Fibroblast of peridontal ligament (primary cell): Measurements from ENCODE around the gene KCNQ1.

Experiments
- DNase-seq: peaks from one replicate; pipeline ENCODE4 v3.0.0-alpha.2; 2010; ENCODE audit errors: extremely low read depth

KCNQ1 gene

DNA sequence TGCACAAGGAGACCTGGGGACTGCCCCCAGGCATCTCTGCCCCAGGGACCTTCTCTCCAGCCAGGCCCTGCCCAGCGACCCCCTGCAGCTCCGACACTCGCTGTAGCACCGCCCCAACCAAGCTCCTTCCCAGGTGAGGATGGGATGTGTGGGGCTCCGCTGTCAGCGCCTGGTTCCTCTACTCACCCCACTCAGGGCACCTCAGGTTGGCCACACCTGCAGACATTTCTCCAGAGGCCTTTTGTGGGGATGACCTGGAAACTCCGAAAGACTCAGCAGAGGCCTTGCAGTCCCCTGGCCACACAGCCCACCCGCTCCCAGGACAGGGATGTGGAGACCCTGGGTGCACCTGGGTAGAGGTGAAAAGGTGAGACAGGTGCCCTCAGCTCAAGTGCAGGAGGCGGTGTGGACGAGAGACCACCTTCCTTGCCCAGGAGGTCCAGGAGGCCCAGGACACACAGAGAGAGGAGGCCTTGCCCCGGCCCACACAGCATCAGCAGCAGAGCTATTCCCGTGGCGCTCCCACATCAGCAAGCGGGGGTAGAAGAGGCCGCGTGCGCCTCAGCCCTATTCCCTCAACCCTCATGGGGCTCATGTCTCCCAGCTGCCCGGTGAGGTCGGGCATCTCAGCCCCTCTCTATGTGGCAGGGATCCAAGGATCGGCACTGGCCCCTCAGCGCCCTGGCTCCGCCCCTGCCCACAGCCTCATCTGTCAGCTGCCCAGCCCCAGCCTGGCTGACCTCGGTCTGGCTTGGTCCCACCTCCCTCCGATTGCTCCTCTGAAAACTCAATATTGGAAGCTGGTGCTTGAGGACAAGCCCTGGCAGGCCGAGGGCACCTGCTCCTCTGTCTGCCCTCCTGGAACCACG is 21.4 kb upstream of the KCNQ1 start:
- DNase-seq, result no peak

DNA sequence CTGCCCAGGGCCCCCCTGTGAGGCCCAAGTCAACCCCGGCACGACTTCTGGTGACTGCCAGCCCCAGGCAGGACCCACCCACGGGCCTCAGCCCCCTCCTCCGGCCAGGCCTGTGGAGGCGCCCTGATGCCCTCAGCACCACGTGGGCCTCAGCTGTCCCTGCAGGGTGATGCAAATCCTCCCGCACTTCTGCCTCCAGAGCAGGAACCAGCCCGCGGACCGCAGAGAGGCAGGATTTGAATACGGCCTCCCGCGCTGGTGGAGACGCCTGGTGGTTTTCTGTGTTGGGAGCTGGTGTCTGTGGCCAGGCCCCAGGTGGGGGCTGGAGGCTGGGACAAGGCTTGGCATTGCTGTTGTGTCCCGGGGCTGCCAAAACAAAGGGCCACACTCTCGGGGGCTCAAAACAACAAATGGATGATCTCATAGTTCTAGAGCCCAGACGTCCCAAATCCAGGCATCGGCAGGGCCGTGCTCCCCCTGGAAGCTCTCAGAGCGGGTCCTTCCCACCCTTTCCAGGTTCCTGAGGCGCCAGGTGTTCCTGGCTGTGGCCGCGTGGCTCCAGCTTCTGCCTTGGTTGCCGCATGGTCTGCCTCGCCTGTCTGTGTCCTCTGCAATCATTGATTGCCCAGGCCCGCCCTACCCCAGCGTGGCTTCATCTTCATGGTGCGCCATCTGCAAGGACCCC is 19.9 kb upstream of the KCNQ1 start:
- DNase-seq, result no peak

DNA sequence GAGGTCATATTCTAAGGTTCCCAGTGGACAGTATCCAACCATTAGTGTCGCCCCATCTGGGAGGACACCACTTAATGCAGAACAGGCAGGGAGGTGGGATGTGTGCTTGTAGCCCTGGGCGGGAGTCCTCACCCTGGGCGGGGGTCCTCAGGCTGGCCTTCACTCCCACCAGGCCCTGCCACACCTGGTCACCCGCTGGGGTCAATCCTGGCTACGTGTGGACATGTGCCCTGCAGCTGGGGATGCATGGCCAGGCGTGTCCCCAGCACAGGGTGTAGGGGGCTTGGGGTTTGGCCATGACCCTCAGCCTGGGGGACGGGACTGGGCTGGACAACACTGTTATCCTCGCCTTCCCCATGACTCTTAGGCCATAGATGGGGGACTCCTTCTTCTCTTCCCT is 19.3 kb upstream of the KCNQ1 start:
- DNase-seq, result no peak

DNA sequence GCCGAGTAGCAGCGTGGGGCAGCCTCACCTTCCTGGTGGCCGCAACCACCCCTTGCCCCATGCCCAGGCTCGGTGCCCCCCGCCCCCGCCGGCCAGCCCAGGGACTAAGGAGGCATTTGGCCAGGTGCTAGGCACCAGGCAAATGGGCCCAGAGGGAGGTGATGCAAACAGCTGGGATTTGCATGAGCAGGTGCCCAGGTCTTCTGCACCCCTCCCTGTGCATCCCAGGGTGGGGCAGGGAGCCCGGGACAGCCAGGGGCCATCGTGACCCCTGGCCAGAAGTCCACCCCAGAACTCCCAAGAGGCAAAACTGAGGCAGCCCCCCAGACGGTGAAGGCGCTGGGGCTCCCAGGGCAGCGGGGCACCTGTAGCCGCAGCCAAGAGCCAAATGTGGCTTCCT is 18.6 kb upstream of the KCNQ1 start:
- DNase-seq, result no peak

DNA sequence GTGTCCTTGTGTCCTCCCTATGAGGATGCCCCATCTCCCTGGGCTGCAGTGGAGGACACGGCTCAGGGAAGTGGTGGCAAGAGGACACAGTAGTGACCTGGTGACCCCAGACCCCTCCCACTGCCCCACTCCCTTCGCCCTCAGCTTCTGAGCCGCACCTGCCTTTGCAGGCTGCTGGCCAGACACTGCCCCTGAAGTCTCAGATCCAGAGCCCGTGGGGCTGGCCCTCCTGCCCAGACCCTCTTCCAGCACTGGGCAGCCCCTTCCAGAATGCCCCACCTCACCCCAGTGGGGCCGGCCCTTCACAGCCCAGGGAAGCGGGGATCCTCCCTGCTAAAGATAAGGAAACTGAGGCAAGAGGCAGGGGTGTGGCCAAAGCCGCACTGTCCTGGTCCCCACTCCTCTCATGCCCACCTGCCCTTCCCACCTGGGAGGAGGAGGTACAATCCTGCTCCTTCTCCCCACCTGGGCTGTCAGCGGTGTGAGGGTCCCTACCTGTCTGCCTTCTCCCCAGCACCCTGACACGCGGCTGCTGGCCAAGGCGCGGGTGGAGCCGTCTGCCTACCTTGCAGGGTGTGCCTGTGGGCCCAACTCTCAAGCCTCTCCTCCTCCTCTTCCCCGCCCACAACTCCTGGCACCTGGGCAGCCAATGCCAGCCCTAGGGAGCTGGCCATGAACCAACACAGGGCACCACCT is 17.8 kb upstream of the KCNQ1 start:
- DNase-seq, result no peak

DNA sequence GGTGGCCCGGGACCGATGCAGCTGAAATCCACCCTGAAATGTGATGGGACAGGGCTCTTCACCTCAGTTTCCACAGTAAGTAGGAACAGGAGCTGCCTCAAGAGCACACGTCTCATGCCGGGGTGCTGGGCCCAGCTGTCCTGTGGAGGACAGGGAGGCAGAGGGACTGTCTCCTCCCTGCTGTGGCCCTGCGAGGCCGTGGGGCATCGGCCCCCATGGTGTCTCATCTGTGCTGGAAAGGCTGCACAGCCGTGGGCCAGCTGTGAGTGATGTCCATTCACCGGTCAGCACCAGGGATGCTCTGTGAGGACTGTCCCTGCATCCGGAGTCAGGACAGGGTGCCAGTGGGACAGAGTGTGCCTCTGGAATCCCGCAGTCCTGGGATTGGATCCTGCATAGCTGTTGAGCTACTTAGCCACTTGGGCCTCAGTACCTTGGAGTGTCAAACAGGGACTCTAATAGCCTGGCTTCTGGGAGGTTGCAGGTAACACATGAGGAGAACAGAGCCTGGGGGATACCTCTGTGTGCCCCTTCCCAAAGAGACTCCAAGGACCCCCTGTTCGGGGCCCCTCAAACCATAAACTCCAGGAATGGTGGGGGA is 17.0 kb upstream of the KCNQ1 start:
- no peak for DNase-seq

DNA sequence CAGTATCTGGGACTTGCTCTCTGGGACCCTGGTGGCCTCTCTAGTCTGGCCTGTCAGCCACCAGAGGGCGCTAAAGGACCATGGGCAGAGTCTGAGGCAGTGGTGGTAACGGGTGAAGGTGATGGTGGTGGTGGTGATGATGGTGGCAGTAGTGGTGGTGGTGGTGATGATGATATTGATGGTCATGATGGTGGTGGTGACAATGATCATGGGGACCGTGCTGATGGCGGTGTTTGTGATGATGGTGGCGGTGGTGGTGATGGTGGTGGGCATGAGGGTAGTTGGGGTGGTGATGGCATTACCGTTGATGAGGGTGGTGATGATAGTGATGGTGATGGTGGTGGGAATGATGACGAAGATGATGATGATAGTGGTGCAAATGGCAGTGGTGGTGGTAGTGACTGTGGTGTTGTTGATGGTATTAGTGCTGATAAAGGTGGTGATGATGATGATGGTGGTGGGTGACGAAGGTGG is 16.4 kb upstream of the KCNQ1 start:
- DNase-seq, result peak; percentile 9

DNA sequence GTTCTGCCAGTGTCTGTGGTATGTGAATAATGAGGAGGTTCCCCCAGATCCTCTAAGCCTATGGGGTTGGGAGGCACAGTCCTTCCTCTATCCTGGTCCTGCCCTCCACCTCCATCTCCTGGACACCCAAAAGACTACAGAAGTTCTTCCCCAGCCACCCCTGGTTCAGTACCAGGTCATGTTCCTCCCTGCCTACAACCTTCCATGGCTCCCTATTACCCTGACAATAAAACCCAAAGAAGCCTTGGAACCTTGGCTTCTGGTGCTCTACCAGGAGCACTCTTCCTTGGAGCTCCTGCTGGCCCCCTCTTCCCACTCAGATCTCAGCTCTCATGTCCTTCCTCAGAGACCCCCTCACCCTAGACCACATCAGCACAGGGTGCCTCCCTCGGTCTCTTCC is 13.4 kb upstream of the KCNQ1 start:
- no peak for DNase-seq

DNA sequence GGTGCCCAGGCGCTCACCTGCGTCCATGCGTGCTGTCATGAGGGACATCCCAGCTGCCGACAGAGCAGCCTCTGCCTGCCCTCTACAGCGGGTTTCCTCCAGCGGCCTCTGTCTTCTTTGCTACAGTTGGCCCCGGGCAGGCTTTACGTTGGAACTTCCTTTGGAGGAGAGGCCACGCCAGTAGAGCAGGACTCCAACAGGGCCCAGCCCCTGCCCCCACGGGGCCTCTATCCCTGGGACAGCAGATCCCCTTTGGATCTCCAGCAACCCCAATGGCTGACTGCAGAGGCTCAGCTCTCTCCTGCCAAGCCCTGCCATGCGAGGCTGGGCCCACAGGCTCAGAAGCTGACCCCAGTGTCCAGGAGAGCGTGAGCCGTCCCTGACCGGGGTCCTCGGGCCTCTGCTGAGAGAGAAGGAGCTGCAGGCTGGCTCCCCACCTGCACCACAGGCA is 12.6 kb upstream of the KCNQ1 start:
- DNase-seq, result no peak

DNA sequence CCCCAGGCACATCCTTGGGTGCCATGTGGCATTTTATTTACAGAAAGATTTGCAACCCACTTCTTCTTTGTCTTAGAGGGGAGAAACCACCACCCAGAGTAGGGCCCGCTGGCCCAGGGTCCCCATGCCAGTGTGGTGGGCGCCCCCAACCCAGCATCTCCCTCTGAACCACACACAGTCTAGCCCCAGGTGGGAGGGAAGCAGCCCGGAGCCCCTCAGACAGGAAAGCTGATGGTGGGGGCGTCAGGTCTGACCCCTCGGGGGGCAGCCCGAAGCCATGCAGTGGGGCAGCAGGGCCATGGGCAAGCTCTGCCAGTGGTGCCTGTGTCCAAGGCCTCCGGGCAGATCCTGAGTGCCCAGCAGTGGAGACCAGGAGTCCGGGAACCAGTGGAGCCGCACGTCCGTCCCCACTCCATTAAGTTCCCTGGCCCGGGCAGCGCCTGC is 12.2 kb upstream of the KCNQ1 start:
- no peak for DNase-seq

DNA sequence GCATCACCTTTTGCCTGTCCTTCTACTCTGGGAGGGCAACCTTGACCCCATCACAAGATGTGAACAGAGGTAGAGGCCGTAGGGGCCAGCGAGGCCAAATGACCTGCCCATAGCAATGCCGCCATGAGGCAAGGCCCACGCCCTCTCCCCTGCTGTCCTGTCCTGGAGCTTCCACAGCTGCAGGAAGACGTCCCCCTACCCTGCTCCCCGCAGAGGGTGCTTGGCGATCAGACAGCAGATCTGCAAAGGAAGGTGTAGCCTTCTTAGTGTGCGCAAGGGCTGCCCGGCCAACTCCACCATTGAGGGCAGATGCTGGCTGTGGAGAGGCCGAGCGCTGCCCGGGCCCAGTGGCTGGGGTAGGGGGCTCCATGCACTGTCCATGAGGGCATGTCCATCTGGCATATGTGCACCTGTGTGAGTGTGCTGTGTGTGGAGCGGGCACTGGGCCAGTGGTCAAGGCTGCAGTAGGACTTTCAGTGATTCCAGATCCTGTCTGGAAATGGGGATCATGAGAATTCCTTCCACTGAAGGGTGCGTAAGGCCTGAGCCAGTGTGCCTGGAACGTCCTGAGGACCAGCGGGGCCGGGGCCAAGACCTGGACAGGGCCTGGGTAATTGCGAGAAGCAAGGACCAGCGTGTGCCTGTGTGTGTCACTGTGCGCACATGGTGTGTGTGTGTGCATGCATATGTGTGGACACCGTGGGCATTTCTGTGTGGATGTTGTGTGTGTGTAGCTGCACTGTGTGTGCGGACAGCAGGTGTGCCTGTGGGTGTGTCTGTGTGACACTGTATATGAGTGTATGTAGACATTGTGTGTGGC is 11.5 kb upstream of the KCNQ1 start:
- no peak for DNase-seq

DNA sequence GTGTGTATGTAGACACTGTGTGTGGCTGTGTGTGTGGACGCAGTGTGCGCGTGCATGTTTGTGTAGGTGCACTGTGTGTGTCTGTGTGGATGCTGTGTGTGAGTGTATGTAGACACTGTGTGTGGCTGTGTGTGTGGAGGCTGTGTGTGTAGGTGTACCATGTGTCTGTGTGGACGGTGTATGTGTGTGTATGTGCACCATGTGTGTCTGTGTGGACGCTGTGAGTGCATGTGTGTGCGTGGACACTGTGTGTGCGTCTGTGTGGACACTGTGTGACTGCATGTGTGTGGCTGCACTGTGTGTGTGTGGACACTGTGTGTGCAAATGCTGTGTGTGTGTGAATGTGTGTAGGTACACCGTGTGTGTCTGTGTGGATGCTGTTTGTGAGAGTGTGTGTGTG is 10.8 kb upstream of the KCNQ1 start:
- DNase-seq, result no peak

DNA sequence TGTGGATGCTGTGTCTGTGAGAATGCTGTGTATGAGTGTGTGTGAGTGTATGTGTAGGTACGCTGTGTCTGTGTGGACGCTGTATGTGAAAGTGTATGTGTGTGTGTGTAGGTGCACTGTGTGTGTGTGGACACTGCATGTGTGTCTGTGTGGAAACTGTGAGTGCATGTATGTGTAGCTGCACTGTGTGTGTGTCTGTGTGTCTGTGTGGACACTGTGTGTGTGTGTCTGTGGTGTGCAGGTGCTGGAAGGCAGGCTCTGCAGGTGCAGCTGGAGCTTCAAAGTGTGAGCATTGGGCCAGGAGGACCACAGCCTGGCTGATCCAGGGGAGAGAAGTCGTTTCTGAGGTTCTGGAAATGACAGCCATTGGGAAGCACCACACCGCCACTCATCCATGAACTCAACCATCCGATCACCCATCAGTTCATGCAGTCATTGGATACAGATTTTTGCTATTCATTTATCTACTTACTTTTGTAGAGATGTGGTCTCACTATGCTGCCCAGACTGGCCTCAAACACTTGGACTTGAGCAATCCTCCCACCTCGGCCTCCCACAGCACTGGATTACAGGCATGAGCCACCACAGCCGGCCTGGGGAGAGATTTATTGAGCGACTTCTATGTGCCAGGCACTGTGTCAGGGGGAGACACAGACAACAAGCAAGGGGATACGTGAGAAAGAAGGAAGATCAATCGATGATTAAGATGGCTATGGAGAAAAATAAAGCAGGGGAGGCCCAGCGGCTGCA is 10.1 kb upstream of the KCNQ1 start:
- DNase-seq, result no peak

DNA sequence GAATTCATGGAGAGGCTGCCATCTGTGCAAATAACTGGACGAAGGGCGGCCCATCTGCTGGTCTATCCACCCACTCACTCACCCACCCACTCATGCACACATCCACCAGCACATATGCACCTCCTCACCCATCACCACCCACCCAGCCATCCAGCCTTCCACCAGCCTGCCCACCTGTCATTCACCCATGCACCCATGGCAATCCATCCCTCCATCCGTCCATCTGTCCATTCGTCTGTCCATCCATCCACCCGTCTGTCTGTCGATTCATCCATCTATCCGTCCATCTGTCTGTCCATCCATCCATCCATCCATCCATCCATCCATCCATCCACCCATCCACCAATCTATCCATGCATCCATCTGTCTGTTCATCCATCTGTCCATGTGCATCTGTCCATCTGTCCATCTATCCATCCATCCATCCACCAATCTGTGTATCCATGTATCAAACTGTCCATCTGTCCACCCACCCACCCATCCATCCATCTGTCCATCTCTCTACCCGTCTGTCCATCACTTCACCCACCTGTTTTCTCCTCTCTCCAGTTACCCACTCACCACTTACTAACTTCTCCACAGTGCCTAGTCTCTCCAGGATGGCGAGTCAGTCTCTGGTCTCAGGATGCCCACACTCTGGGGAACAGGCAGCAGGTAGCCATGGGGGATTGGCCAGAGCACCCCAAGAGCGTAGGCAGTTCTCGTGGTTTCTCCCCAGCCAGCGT is 9.4 kb upstream of the KCNQ1 start:
- no peak for DNase-seq

DNA sequence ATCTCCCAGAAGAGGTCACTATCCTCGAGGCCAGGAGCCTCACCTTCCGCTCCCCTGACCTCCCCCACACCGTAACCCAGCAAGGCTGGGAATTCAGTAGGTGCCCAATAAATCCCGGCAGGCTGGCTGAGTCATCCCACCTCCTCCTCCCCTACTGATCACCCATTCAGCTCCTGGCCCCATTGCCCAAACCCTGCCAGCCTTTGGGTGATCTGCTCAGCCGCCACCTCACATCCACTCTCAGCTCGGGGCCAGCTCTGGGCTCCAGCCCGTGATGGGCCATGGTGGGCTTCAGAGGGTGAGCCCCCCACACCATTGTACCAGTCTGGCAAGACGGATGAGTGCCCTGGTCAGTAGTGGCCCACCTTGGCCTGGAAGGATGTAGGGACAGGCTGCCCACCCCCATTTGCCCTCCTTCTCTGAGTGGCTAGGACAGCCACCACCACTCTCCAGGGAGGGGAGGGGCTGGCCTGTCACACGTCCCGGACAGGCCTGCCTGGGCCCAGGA is 8.7 kb upstream of the KCNQ1 start:
- DNase-seq, result no peak

DNA sequence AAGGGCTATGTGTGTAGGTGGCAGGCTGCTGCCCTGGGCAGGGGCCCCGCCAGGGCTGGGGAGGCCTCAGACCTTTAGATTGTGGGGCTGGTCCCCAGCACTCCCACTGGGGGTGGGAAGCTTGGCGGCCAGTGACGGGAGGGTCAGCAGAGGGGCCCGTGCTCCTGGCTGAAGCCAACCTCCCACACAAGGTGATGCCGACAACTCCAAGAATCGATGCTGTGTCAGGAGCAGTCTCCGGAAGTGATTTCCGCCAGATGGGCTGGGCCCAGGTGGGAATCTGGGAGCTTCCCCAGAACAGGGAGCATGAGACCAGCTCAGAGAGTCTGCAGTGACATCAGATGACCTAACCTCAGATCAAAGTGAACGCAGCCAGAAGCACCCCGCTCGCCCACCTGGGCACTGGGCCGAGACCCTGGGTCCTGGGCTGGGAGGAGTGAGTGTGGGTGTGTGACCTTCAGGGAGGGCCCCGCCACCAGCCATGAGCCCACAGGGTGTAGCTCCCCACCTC is 8.2 kb upstream of the KCNQ1 start:
- no peak for DNase-seq

DNA sequence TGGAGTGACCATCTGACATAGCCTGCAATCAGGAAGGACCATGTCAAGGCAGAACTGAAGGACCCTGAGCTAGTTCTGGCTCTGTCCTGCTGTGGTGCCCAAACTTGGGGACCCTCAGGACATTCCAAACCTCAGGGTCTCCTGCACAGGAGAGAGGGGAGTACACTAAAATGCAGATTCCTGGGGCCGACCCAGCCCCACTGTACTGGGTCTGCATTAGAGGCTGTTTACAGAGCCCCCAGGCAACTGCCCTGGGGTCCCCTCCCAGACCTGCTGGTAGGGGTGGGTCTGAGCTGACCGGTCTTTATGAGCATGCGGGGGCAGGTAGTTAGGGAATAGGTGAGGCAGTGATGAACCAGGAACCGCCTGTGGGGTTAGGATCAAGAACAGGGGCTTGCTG is 7.3 kb upstream of the KCNQ1 start:
- DNase-seq, result no peak

DNA sequence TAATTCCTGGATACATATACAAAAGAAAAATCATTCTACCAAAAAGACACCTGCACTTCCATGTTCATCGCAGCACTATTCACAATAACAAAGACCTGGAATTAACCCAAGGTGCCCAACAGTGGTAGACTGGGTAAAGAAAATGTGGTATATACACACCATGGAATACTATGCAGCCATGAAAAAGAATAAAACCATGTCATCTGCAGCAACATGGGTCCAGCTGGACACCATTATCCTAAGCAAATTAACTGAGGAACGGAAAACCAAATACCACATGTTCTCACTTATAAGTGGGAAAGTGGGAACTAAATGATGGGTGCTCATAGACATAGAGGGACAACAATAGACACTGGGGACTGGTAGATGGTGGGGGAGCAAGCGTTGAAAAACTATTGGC is 5.0 kb upstream of the KCNQ1 start:
- no peak for DNase-seq

DNA sequence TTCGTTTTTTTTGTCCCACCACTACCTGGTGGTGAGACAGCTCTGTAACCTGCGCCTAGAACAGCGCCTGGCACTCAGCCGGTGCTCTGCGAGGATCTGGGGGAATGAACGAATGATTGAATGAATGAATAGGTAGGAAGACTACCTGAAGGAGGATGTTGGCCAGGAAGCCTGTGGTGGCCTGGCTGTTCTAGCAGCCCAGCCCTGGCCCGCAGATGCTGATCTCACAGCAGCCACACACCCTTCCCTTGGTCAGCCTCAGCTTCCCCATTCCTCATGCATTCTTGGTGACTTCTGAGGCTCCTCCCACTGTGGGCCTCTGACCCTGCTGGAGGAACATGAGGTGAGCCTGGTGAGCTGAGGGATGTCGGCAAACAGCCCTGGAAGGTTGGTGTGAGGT is 4.2 kb upstream of the KCNQ1 start:
- no peak for DNase-seq
